HepG2 (cell line): Measurements from ENCODE around the gene ECHDC1. TPM values are rescaled to one million over a fixed set of nuclear protein-coding genes. Genes with fewer than 3 reads are reported as not detected.

Experiments used
- ATAC-seq: fragments of 200-7000 bp; cut with Tn5 transposase; 3 replicates; pipeline ENCODE4 v1.9.1; 2020; ENCODE audit warnings: mild to moderate bottlenecking, moderate library complexity
- BruUV-seq: library from RNA; stranded (reverse); fragments of 400-500 nt; replicated peaks from 2 replicates; lab custom pipeline; 2021; lab: Mats Ljungman, UMichigan
- CTCF ChIA-PET: fragments of 300-600 bp; formaldehyde crosslinking; extraction: SDS; loops from one replicate; lab custom pipeline; 2021; ENCODE audit warnings: low total read pairs, inconsistent platforms, low intra/inter-chr PET ratio; lab: Yijun Ruan, JAX
- POLR2A ChIA-PET: fragments of 350-600 bp; sonication (Branson Sonifier 250); formaldehyde crosslinking; loops from one replicate; lab custom pipeline; 2020; ENCODE audit warnings: antibody characterized with exemption, inconsistent platforms; lab: Yijun Ruan, JAX
- DNase-seq: peaks from one replicate; pipeline ENCODE4 v3.0.0-alpha.2; 2015; ENCODE audit warnings: low spot score
- FAIRE-seq: peaks from 3 replicates; lab custom pipeline; 2011; peaks lifted over from hg19 to GRCh38; lab: Jason Lieb, UNC
- H2AFZ ChIP-seq: one replicate; pipeline ENCODE4 v1.6.1; 2011; ENCODE audit warnings: low read length, inconsistent platforms
- H3K27ac ChIP-seq: fragments of 300-600 bp; 3 replicates; pipeline ENCODE4 v1.8.0; 2011; ENCODE audit warnings: mixed run types, mild to moderate bottlenecking, mixed read lengths, low read length, inconsistent platforms; ENCODE audit not compliant: insufficient read depth; ENCODE audit errors: extremely low read length
- H3K27me3 ChIP-seq, 2 experiments: fragments of 200-600 bp in 1 of 2; 2 replicates in 1 of 2; 3 replicates in 1 of 2; pipeline versions ENCODE4 v1.6.0 to v1.8.0; 2011; ENCODE audit warnings: low read length in 2 of 2, mild to moderate bottlenecking in 2 of 2, moderate library complexity in 2 of 2, inconsistent platforms in 1 of 2; ENCODE audit not compliant: insufficient read depth in 2 of 2, control insufficient read depth in 1 of 2
- H3K36me3 ChIP-seq, 2 experiments: fragments of 200-600 bp in 1 of 2; replicated peaks in 1 of 2; 2 replicates in 1 of 2; 3 replicates in 1 of 2; pipeline versions ENCODE4 v1.5.1 to v1.8.0; 2011; ENCODE audit warnings: low read length in 2 of 2, inconsistent platforms in 1 of 2; ENCODE audit not compliant: insufficient read depth in 2 of 2, control insufficient read depth in 1 of 2
- H3K4me1 ChIP-seq: 2 replicates; pipeline ENCODE4 v1.5.1; 2012; ENCODE audit warnings: low read length, inconsistent platforms; ENCODE audit not compliant: insufficient read depth
- H3K4me2 ChIP-seq: 2 replicates; pipeline ENCODE4 v1.6.0; 2011; ENCODE audit warnings: low read depth, low read length, inconsistent platforms
- H3K4me3 ChIP-seq, 3 experiments: fragments of 200-600 bp in 1 of 3; sonication (generic), shearing (Covaris generic) in 1 of 3; replicated peaks in 1 of 3; 2 replicates each; pipeline ENCODE4 v1.5.1; 2011 to 2016; ENCODE audit warnings: low read length in 3 of 3, inconsistent platforms in 2 of 3, low read depth in 2 of 3, mild to moderate bottlenecking in 2 of 3, control low read depth in 1 of 3, mixed read lengths in 1 of 3; ENCODE audit not compliant: insufficient read depth in 1 of 3
- H3K79me2 ChIP-seq: one replicate; pipeline ENCODE4 v1.6.1; 2011; ENCODE audit warnings: low read length, inconsistent platforms; ENCODE audit not compliant: insufficient read depth
- H3K9ac ChIP-seq: 2 replicates; pipeline ENCODE4 v1.6.0; 2011; ENCODE audit warnings: mild to moderate bottlenecking, low read depth, low read length, inconsistent platforms; ENCODE audit not compliant: insufficient read depth
- H3K9me3 ChIP-seq: 2 replicates; pipeline ENCODE4 v1.5.1; 2012; ENCODE audit warnings: mild to moderate bottlenecking, low read length
- H4K20me1 ChIP-seq: 2 replicates; pipeline ENCODE4 v1.6.0; 2011; ENCODE audit warnings: inconsistent platforms, mild to moderate bottlenecking, low read length, moderate library complexity; ENCODE audit not compliant: insufficient read depth
- AGO2 ChIP-seq: fragments of 200-400 bp; formaldehyde crosslinking; optimal IDR thresholded peaks from 2 replicates; pipeline ENCODE3; 2017; ENCODE audit warnings: mild to moderate bottlenecking, low read depth, low read length, moderate library complexity
- BRF2 ChIP-seq: sonication (generic); formaldehyde crosslinking; IDR thresholded peaks from 2 replicates; pipeline ENCODE4 v1.8.1; 2022; ENCODE audit warnings: mild to moderate bottlenecking, missing genetic modification reagents
- NFE2L2 ChIP-seq: fragments of 150-350 bp; IDR thresholded peaks from 2 replicates; pipeline ENCODE4 v1.6.1; 2014; ENCODE audit warnings: low read length
- PLRG1 ChIP-seq: fragments of 450-650 bp; conservative IDR thresholded peaks from 2 replicates; pipeline ENCODE4 v1.6.1; 2016
- TCF12 ChIP-seq, 2 experiments: fragments of 450-650 bp in 1 of 2; sonication (generic) in 1 of 2; formaldehyde crosslinking in 1 of 2; IDR thresholded peaks; 2 replicates each; pipeline versions ENCODE4 v1.6.1 to v1.8.0; 2017 to 2022; ENCODE audit warnings: antibody characterized with exemption in 1 of 2, mild to moderate bottlenecking in 1 of 2, missing genetic modification reagents in 1 of 2, moderate library complexity in 1 of 2
- ZSCAN25 ChIP-seq: sonication (generic); formaldehyde crosslinking; IDR thresholded peaks from 2 replicates; pipeline ENCODE4 v1.8.0; 2022; ENCODE audit warnings: mild to moderate bottlenecking, missing genetic modification reagents
- WGBS: methylation state at CpG from one replicate; pipeline ENCODE4 v1.1.6; 2017; ENCODE audit warnings: low lambda C conversion rate; 5-methylcytosine and 5-hydroxymethylcytosine counted together
- in situ Hi-C: cut with HindIII; loops from 2 replicates; pipeline ENCODE4 v1.10.0; 2017; ENCODE audit warnings: low pct_unique_long_range_greater_than_20kb; ENCODE audit not compliant: extremely low pct_ligation_motif_present
- intact Hi-C: fragments of 100-400 bp; cut with micrococcal nuclease; formaldehyde crosslinking; loops from one replicate; pipeline ENCODE4 v1.10.0; 2022; ENCODE audit not compliant: unreplicated experiment
- polyA plus RNA-seq, 8 experiments: library from polyadenylated mRNA; depleted of rRNA in 3 of 8; stranded (reverse) in 7 of 8; unstranded in 1 of 8; fragments of >200 nt; fragmentation: Illumina TruSeq in 4 of 8; extraction: Trizol in 4 of 8; gene quantifications; 2 replicates each; pipeline versions ENCODE4 v1.2.1 to v1.2.3, GENCODE V29; 2011 to 2016; ENCODE audit warnings: low read depth in 4 of 8, missing spikeins in 1 of 8, mixed read lengths in 1 of 8; ENCODE audit not compliant: insufficient read depth in 1 of 8
- total RNA-seq, 5 experiments: library from RNA; depleted of rRNA; stranded (reverse); fragments of >200 nt; fragmentation: Illumina TruSeq; extraction: Trizol; gene quantifications; 2 replicates each; pipeline ENCODE4 v1.2.3, GENCODE V29; 2016; ENCODE audit warnings: low read depth in 1 of 5
- TF ChIP-seq, protein P1 (sequence below): sonication (generic); formaldehyde crosslinking; IDR thresholded peaks from 2 replicates; pipeline ENCODE4 v1.8.0; 2023; ENCODE audit warnings: mild to moderate bottlenecking, missing genetic modification reagents

ECHDC1 gene
- total and polyA plus RNA-seq, 2 of the 13 experiments (the other 11 are each of a cell fraction or from before 2014, with no cell fraction given) = 32.8 to 98.1 TPM

DNA sequence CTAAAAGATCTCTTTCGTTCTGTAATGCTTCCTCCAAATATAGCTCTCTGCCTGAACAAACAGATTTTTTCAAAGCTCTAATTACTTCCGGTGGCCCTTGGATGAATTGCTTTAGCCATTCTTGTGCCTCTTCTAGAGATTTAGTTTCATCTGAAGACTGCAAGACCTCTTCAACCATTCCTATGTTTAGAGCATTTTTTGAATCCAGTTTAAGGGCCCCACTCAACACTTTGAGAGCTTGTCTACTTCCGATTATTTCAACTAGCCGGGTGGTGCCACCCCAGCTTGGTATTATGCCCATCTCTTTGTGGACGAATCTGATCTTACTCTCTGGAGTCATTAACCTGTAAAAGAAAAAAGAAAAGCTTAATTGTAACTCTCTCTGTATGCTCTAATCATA lies 53.5 kb downstream of the ECHDC1 start:
- TF ChIP-seq ZSCAN25 (CRISPR knock-in tag) (no peak), NFE2L2 (no peak), TCF12 (IDR thresholded peaks at IDR 0.05) (no peak), TCF12 (CRISPR knock-in tag; IDR thresholded peaks at IDR 0.05) (no peak), BRF2 (CRISPR knock-in tag) (no peak)
- TF ChIP-seq, all 625 proteins: peak for 0
- Histone ChIP-seq H2AFZ (no peak overlapping the region), H3K9ac (no peak overlapping the region), H3K4me1 (no peaks in the 10 kb centered on the region), H3K9me3 (no peaks in the 10 kb centered on the region), H3K4me2 (no peak overlapping the region), H3K4me3 (no peak overlapping the region), H3K27me3 (no peaks in the 10 kb centered on the region), H3K27ac (no peak overlapping the region), H4K20me1 (no peaks in the 10 kb centered on the region), H3K36me3 (peaks cover 10 to 15% of the 10 kb centered on the region in 2 experiments; a peak in 4 of 5 replicates), H3K79me2 (no peaks in the 10 kb centered on the region)
- CTCF ChIA-PET = no interaction called here
- no peak for ATAC-seq
- no peak for FAIRE-seq
- POLR2A ChIA-PET = interaction anchor here (0.8 kb wide), 1 partner anchor 24 kb away, joined by 3 read pairs; no protein-coding TSS in a partner anchor
- DNase-seq = no peak
- BruUV-seq = no TSS peak
- WGBS = 95% methylated on average over 5 of the region's 5 CpGs
- intact Hi-C loops = no loop called here
- in situ Hi-C loops = no loop called here

GRCh38 chr6:127288705-127289104 lies 54.7 kb downstream of the ECHDC1 start:
- no TSS peak for BruUV-seq
- Histone ChIP-seq H3K27me3 (no peaks in the 10 kb centered on the region), H2AFZ (no peak overlapping the region), H3K9ac (no peak overlapping the region), H3K36me3 (peaks cover 10 to 15% of the 10 kb centered on the region in 2 experiments; a peak in 4 of 5 replicates), H3K79me2 (no peaks in the 10 kb centered on the region), H3K27ac (no peak overlapping the region), H3K9me3 (no peaks in the 10 kb centered on the region), H3K4me1 (no peaks in the 10 kb centered on the region), H4K20me1 (no peaks in the 10 kb centered on the region), H3K4me2 (no peak overlapping the region), H3K4me3 (no peak overlapping the region)
- intact Hi-C loops (no loop called here), in situ Hi-C loops (no loop called here)
- TF ChIP-seq AGO2 (peak; percentile 15), PLRG1 (no peak)
- TF ChIP-seq, protein P1, sequence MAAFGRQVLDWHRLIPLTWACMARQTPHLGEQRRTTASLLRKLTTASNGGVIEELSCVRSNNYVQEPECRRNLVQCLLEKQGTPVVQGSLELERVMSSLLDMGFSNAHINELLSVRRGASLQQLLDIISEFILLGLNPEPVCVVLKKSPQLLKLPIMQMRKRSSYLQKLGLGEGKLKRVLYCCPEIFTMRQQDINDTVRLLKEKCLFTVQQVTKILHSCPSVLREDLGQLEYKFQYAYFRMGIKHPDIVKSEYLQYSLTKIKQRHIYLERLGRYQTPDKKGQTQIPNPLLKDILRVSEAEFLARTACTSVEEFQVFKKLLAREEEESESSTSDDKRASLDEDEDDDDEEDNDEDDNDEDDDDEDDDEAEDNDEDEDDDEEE (CRISPR knock-in tag) = no peak
- DNase-seq = no peak
- ChIA-PET CTCF (no interaction called here), POLR2A (no interaction called here)
- no peak for ATAC-seq
- no peak for FAIRE-seq
